Measurements from ENCODE around the gene ACTR2.
"Not testable (repeated sequence)": the region's sequence is repeated elsewhere in the genome, so short reads cannot be mapped to it uniquely, and the experiment has no call there.

Gene ACTR2

GRCh38 chr2:65309699-65310098 is 82.1 kb downstream of the ACTR2 start:
- in situ Hi-C loops (cut with HindIII; ENCODE audit: low sequenced_read_pairs): no loop called here

DNA sequence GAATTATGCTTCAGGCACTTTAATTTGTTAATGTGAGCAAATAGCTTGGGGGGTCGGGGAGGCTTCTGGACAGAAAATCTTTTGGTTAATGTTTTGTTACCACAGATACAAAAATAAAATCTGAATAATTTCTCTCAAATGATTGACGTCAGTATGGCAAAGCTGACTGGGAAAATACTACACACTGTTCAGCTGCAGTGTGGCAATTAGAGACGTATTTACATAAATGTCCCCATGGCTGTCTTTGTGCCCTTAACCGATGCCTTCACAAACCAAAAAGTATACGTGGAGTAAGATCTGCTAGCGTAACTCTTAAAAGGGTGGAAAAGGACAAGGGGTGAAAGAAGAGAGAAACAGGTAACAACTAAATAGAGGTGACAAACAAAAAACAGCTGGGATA is 83.4 kb downstream of the ACTR2 start:
- in situ Hi-C loops (cut with HindIII; ENCODE audit: low sequenced_read_pairs): no loop called here

- in situ Hi-C loops (cut with HindIII; ENCODE audit: low sequenced_read_pairs): no loop called here
Observed at GRCh38 chr2:65311596-65311995, 84.0 kb downstream of the ACTR2 start.

- in situ Hi-C loops (cut with HindIII; ENCODE audit: low sequenced_read_pairs): no loop called here
Observed at GRCh38 chr2:65313126-65313953, 85.7 kb downstream of the ACTR2 start.

DNA sequence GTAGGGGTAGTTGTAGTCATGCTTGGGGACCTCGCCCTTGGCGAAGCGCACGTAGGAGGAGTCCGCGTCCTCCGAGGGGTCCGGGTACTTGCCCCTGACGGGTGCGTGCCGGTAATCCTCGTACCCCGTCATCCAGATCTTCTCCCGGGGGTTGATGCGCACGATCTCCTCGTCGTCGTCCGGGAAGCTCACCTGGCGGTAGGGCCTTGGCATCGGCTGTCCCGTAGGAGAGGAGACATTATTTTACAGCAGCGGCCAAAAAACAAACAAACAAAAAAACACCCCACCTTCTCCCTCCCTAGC is 86.3 kb downstream of the ACTR2 start:
- in situ Hi-C loops (cut with HindIII; ENCODE audit: low sequenced_read_pairs): no loop called here

DNA sequence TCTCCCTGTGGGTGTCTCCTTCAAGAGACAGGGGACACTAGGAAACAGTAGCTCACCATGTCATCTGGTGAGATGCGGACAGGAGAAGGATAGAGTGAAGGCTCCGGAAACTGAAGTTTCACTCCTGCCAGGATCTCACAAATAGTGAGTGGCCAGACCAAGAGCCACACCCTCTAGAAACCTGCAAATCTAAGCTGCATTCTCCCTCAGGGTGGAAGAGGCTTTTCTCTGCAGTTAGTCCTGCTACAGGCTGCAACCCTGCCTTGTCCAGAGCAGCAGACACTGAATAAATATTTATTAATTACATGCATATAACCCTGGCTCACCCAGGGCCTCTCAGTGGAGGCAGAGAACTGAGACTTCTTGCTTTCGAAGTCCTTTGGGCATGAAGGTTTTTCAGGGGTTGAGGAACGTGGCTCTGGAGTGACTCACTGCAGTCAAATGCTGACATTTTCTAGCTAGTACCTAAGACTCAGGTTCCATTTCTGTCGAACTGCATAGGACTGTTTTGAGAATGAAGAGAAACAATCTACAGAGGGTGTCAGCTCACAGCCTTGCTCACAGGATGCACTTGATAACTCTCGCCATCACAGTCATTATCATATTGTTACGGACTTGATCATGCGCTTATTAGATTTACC is 87.3 kb downstream of the ACTR2 start:
- in situ Hi-C loops (cut with HindIII; ENCODE audit: low sequenced_read_pairs): no loop called here

- in situ Hi-C loops (cut with HindIII; ENCODE audit: low sequenced_read_pairs): no loop called here
Observed at GRCh38 chr2:65316072-65316471, 88.4 kb downstream of the ACTR2 start.

DNA sequence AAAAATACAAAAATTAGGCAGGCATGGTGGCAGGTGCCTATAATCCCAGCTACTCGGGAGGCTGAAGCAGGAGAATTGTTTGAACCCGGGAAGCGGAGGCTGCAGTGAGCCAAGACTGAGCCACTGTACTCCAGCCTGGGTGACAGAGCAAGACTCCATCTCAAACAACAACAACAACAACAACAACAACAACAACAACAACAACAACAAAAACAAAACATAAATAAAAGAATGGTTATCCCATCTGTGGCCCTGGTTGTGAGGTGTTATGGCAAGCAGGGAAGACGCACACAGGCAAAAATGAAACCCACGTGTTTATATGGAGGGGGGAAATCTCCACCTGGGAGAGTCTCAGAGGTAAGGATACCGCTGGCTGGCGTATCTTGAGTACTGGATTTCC is 89.7 kb downstream of the ACTR2 start:
- in situ Hi-C loops (cut with HindIII; ENCODE audit: low sequenced_read_pairs): not testable (repeated sequence)

- in situ Hi-C loops (cut with HindIII; ENCODE audit: low sequenced_read_pairs): no loop called here
Observed at GRCh38 chr2:65317841-65318240, 90.2 kb downstream of the ACTR2 start.

GRCh38 chr2:65319072-65319673 is 91.5 kb downstream of the ACTR2 start:
- in situ Hi-C loops (cut with HindIII; ENCODE audit: low sequenced_read_pairs): no loop called here

DNA sequence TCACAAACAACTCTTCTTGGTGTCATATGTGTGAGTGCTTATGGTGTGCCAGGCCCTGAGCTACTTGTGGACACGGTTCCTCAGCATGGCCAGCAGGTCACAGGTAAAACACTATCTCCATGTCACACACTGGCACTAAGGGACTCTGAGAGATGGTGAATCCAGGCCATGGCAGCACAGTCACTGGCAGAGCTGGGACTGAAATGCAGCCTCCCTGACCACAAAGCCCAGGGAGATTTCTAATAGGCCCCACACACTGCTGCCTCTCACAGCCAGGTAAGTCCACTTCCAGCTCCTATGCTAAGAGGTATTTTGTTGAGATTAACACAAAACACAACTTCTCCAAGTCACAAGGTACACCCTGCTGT is 92.0 kb downstream of the ACTR2 start:
- in situ Hi-C loops (cut with HindIII; ENCODE audit: low sequenced_read_pairs): no loop called here

GRCh38 chr2:65320042-65320725 is 92.6 kb downstream of the ACTR2 start:
- in situ Hi-C loops (cut with HindIII; ENCODE audit: low sequenced_read_pairs): no loop called here

Measured in endothelial cell of hepatic sinusoid (primary cell).